Measurements from ENCODE around the gene CSPG4. TPM values are rescaled to one million over a fixed set of nuclear protein-coding genes. Genes with fewer than 3 reads are reported as not detected.
"Not testable (repeated sequence)": the region's sequence is repeated elsewhere in the genome, so short reads cannot be mapped to it uniquely, and the experiment has no call there.

CSPG4 gene
- total RNA-seq, 1 experiment from 2014 or later = 2.4 TPM

- Histone ChIP-seq H3K4me2 (no peak overlapping the region), H4K20me1 (ENCODE audit: insufficient read depth) (no peaks in the 10 kb centered on the region), H3K4me1 (replicated peaks; ENCODE audit: insufficient read depth) (peaks cover 51% of the 10 kb centered on the region), H3K9me2 (ENCODE audit: insufficient read depth) (no peaks in the 10 kb centered on the region), H3K79me2 (ENCODE audit: low read depth) (no peaks in the 10 kb centered on the region), H3K27me3 (ENCODE audit: insufficient read depth, low read depth) (no peaks in the 10 kb centered on the region), H3K9me3 (ENCODE audit: insufficient read depth, low read depth) (no peaks in the 10 kb centered on the region), H2AFZ (no peak overlapping the region), H3K36me3 (ENCODE audit: low read depth) (no peaks in the 10 kb centered on the region), H3K27ac (no peak overlapping the region), H3K4me3 (no peak overlapping the region), H3F3A (ENCODE audit: insufficient read depth, low read depth) (peaks cover 27% of the 10 kb centered on the region)
- TF ChIP-seq CTCF (conservative IDR thresholded peaks at IDR 0.05) = no peak
- TF ChIP-seq EZH2 (IDR thresholded peaks at IDR 0.05; ENCODE audit: low read depth) = no peak
- BruUV-seq (replicated peaks) = no TSS peak
- no peak for DNase-seq
- intact Hi-C loops (cut with micrococcal nuclease; ENCODE audit: unreplicated experiment) = loop anchor here (5.0 kb wide), 1 partner anchor 82 kb away; no protein-coding TSS in a partner anchor
- CTCF ChIA-PET = no interaction called here
- POLR2A ChIA-PET (ENCODE audit: unreplicated experiment) = no interaction called here
These were observed 7.6 kb upstream of the CSPG4 start for GRCh38 chr15:75720297-75720696.

- ChIA-PET POLR2A (ENCODE audit: unreplicated experiment) (no interaction called here), CTCF (interaction anchor here (0.7 kb wide), 1 partner anchor 36 kb away, joined by 6 read pairs; no protein-coding TSS in a partner anchor)
- no peak for TF ChIP-seq EZH2 (IDR thresholded peaks at IDR 0.05; ENCODE audit: low read depth)
- TF ChIP-seq CTCF (conservative IDR thresholded peaks at IDR 0.05) = no peak
- Histone ChIP-seq H3K4me3 (no peak overlapping the region), H3K4me2 (peak overlapping the region; percentile 44), H3K9me2 (ENCODE audit: insufficient read depth) (no peaks in the 10 kb centered on the region), H2AFZ (no peak overlapping the region), H3K27ac (peak overlapping the region; percentile 47), H3F3A (ENCODE audit: insufficient read depth, low read depth) (peaks cover 27% of the 10 kb centered on the region), H4K20me1 (ENCODE audit: insufficient read depth) (no peaks in the 10 kb centered on the region), H3K36me3 (ENCODE audit: low read depth) (no peaks in the 10 kb centered on the region), H3K4me1 (replicated peaks; ENCODE audit: insufficient read depth) (peaks cover 50% of the 10 kb centered on the region), H3K9me3 (ENCODE audit: insufficient read depth, low read depth) (no peaks in the 10 kb centered on the region), H3K27me3 (ENCODE audit: insufficient read depth, low read depth) (no peaks in the 10 kb centered on the region), H3K79me2 (ENCODE audit: low read depth) (no peaks in the 10 kb centered on the region)
- intact Hi-C loops (cut with micrococcal nuclease; ENCODE audit: unreplicated experiment) = no loop called here
- no TSS peak for BruUV-seq (replicated peaks)
- DNase-seq = peak; percentile 80 to 90
These were observed 5.7 kb upstream of the CSPG4 start for GRCh38 chr15:75718328-75718727.

GRCh38 chr15:75717001-75717400 is 4.4 kb upstream of the CSPG4 start:
- H3K36me3 ChIP-seq (ENCODE audit: low read depth); H3K9me2 ChIP-seq (ENCODE audit: insufficient read depth); H2AFZ ChIP-seq; H3K9me3 ChIP-seq (ENCODE audit: insufficient read depth, low read depth); BruUV-seq (replicated peaks); H3K79me2 ChIP-seq (ENCODE audit: low read depth); H3K4me3 ChIP-seq; H4K20me1 ChIP-seq (ENCODE audit: insufficient read depth); H3K27me3 ChIP-seq (ENCODE audit: insufficient read depth, low read depth); intact Hi-C loops (cut with micrococcal nuclease; ENCODE audit: unreplicated experiment); POLR2A ChIA-PET (ENCODE audit: unreplicated experiment): not testable (repeated sequence)
- Histone ChIP-seq H3F3A (ENCODE audit: insufficient read depth, low read depth) (peaks cover 27% of the 10 kb centered on the region), H3K4me1 (replicated peaks; ENCODE audit: insufficient read depth) (peaks cover 48% of the 10 kb centered on the region), H3K4me2 (peak overlapping the region; percentile 44; the same call in 1 of the 2 replicates), H3K27ac (0 out of 2 replicates have a peak overlapping the region, but pooled peaks have one; percentile 54)
- DNase-seq = peak; percentile 51 to 67
- CTCF ChIA-PET = interaction anchor here (0.8 kb wide), 1 partner anchor 93 kb away, joined by 4 read pairs; no protein-coding TSS in a partner anchor

GRCh38 chr15:75716249-75716950 is 3.8 kb upstream of the CSPG4 start:
- intact Hi-C loops (cut with micrococcal nuclease; ENCODE audit: unreplicated experiment); H3K4me3 ChIP-seq; H3K79me2 ChIP-seq (ENCODE audit: low read depth); H4K20me1 ChIP-seq (ENCODE audit: insufficient read depth); H3K36me3 ChIP-seq (ENCODE audit: low read depth); H3K27me3 ChIP-seq (ENCODE audit: insufficient read depth, low read depth); H2AFZ ChIP-seq; H3K9me3 ChIP-seq (ENCODE audit: insufficient read depth, low read depth); CTCF ChIA-PET; H3K9me2 ChIP-seq (ENCODE audit: insufficient read depth); POLR2A ChIA-PET (ENCODE audit: unreplicated experiment): not testable (repeated sequence)
- Histone ChIP-seq H3K4me1 (replicated peaks; ENCODE audit: insufficient read depth) (peaks cover 48% of the 10 kb centered on the region), H3F3A (ENCODE audit: insufficient read depth, low read depth) (peaks cover 27% of the 10 kb centered on the region), H3K4me2 (peak overlapping the region; percentile 44; the same call in 1 of the 2 replicates), H3K27ac (peak overlapping the region; percentile 54; the same call in 1 of the 2 replicates)
- BruUV-seq (replicated peaks) = TSS peak; percentile 73
- peak in 1 of 2 experiments; percentile 39 for DNase-seq

GRCh38 chr15:75715312-75715832 is 2.7 kb upstream of the CSPG4 start:
- Histone ChIP-seq H3K4me2 (peak overlapping the region; percentile 46), H3K4me1 (replicated peaks; ENCODE audit: insufficient read depth) (peaks cover 38% of the 10 kb centered on the region), H3F3A (ENCODE audit: insufficient read depth, low read depth) (peaks cover 21% of the 10 kb centered on the region)
- H3K9me3 ChIP-seq (ENCODE audit: insufficient read depth, low read depth); H3K36me3 ChIP-seq (ENCODE audit: low read depth); H2AFZ ChIP-seq; H3K27ac ChIP-seq; H3K4me3 ChIP-seq; H3K9me2 ChIP-seq (ENCODE audit: insufficient read depth); BruUV-seq (replicated peaks); DNase-seq; H3K27me3 ChIP-seq (ENCODE audit: insufficient read depth, low read depth); H4K20me1 ChIP-seq (ENCODE audit: insufficient read depth); H3K79me2 ChIP-seq (ENCODE audit: low read depth); intact Hi-C loops (cut with micrococcal nuclease; ENCODE audit: unreplicated experiment); POLR2A ChIA-PET (ENCODE audit: unreplicated experiment); CTCF ChIA-PET: not testable (repeated sequence)
